ENCODE results near the gene RBM26. TPM values are rescaled to one million over a fixed set of nuclear protein-coding genes. Genes with fewer than 3 reads are reported as not detected.

Gene RBM26
- total RNA-seq, 1 experiment from 2014 or later: 70.5 TPM

DNA sequence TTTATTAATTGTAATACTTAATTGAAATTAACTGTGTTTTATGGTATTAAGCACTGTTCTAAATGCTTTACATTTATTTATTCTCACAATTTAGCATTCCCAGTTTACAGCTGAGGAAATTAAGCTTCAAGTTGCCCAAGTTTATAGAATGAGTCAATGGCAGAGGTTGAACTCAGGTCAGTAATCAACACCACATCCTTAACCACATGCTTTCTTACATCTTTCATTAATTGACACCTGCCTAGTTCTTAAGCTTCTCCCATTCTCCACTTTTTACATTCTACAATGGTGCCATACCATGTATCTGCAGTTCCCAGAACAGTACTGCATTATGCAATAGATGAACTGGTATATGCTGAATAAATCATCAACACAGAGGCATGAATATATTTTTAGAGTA, 11.7 kb upstream of the RBM26 start:
- no peak overlapping the region for H3K27ac Mint-ChIP-seq
- Histone ChIP-seq H2AFZ (ENCODE audit: low read length) (no peak overlapping the region), H4K20me1 (ENCODE audit: control insufficient read depth, insufficient read depth, insufficient read length) (no peaks in the 10 kb centered on the region), H3K18ac (ENCODE audit: insufficient read length, low read depth, low read length) (no peak overlapping the region), H3K4me2 (ENCODE audit: insufficient read depth, insufficient read length, low read length) (no peak overlapping the region), H2AK5ac (ENCODE audit: insufficient read length, low read length) (no peak overlapping the region), H2BK15ac (ENCODE audit: low read depth, low read length) (no peak overlapping the region), H3T11ph (ENCODE audit: low read length) (no peak overlapping the region), H3K14ac (ENCODE audit: insufficient read depth, low read length) (no peak overlapping the region), H2BK20ac (ENCODE audit: low read depth, low read length, poor library complexity, severe bottlenecking) (no peak overlapping the region), H3K56ac (ENCODE audit: insufficient read length, low read depth, low read length) (no peak overlapping the region), H3K4me1 (ENCODE audit: insufficient read depth, low read length) (no peaks in the 10 kb centered on the region), H3K9ac (ENCODE audit: extremely low read depth, insufficient read length, low read length) (no peak overlapping the region), H4K8ac (replicated peaks; ENCODE audit: insufficient read length, low read depth, low read length) (no peak overlapping the region), H2BK120ac (ENCODE audit: low read depth, low read length, poor library complexity, severe bottlenecking) (no peak overlapping the region), H3K9me3 (ENCODE audit: control insufficient read depth, low read depth, low read length) (no peaks in the 10 kb centered on the region), H3K27me3 (ENCODE audit: insufficient read depth, low read length) (no peaks in the 10 kb centered on the region), H3K79me1 (ENCODE audit: insufficient read depth, low read depth, low read length, poor library complexity, severe bottlenecking) (no peaks in the 10 kb centered on the region), H3K23ac (ENCODE audit: insufficient read length, low read depth, low read length) (no peak overlapping the region), H3K4ac (ENCODE audit: low read depth, low read length) (no peak overlapping the region), H4K5ac (ENCODE audit: insufficient read length, low read depth, low read length) (no peak overlapping the region), H3K23me2 (ENCODE audit: insufficient read length, low read depth, low read length, poor library complexity, severe bottlenecking) (no peaks in the 10 kb centered on the region), H3K27ac (ENCODE audit: insufficient read length, low read depth, low read length) (no peak overlapping the region), H2BK5ac (ENCODE audit: insufficient read length, low read length) (no peak overlapping the region), H2BK12ac (ENCODE audit: insufficient read length, low read depth, low read length) (no peak overlapping the region), H4K91ac (ENCODE audit: insufficient read length, low read depth, low read length) (no peak overlapping the region), H3K79me2 (ENCODE audit: insufficient read depth, low read length) (no peaks in the 10 kb centered on the region)
- no peak for DNase-seq
- 0 out of 4 replicates have a peak, but pooled peaks cover 0 to 2% of the 10 kb centered on the region in 2 experiments for H3K4me1 Mint-ChIP-seq
- TF ChIP-seq, protein P1, sequence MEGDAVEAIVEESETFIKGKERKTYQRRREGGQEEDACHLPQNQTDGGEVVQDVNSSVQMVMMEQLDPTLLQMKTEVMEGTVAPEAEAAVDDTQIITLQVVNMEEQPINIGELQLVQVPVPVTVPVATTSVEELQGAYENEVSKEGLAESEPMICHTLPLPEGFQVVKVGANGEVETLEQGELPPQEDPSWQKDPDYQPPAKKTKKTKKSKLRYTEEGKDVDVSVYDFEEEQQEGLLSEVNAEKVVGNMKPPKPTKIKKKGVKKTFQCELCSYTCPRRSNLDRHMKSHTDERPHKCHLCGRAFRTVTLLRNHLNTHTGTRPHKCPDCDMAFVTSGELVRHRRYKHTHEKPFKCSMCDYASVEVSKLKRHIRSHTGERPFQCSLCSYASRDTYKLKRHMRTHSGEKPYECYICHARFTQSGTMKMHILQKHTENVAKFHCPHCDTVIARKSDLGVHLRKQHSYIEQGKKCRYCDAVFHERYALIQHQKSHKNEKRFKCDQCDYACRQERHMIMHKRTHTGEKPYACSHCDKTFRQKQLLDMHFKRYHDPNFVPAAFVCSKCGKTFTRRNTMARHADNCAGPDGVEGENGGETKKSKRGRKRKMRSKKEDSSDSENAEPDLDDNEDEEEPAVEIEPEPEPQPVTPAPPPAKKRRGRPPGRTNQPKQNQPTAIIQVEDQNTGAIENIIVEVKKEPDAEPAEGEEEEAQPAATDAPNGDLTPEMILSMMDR (conservative IDR thresholded peaks at IDR 0.05): no peak
- peaks cover 2% of the 10 kb centered on the region; the same call in 1 of the 2 replicates for H3K27me3 Mint-ChIP-seq (ENCODE audit: low read depth)
- no peaks in the 10 kb centered on the region for H3K36me3 Mint-ChIP-seq (ENCODE audit: insufficient read depth in 1 of 3, low read depth in 3 of 3)
- H3K9me3 Mint-ChIP-seq: no peaks in the 10 kb centered on the region
- no peak overlapping the region for H3K4me3 Mint-ChIP-seq
